GM19468 (cell line): ENCODE data around the gene UBQLN1.
"Not testable (repeated sequence)": the region's sequence is repeated elsewhere in the genome, so short reads cannot be mapped to it uniquely, and the experiment has no call there.

Experiments used
- ATAC-seq: cut with Tn5 transposase; IDR thresholded peaks from one replicate; pipeline ENCODE4 v1.9.1; 2021; ENCODE audit warnings: mild to moderate bottlenecking, moderate library complexity, moderate number of reproducible peaks; ENCODE audit not compliant: unreplicated experiment; ENCODE audit errors: extremely low read depth

Gene UBQLN1

GRCh38 chr9:83639266-83639665 lies 68.5 kb downstream of the UBQLN1 start:
- ATAC-seq: no peak

- ATAC-seq: no peak
Observed at GRCh38 chr9:83637389-83637788, 70.4 kb downstream of the UBQLN1 start.

- ATAC-seq: no peak
Observed at GRCh38 chr9:83636813-83637212, 70.9 kb downstream of the UBQLN1 start.

- no peak for ATAC-seq
Observed at GRCh38 chr9:83633676-83634075, 74.1 kb downstream of the UBQLN1 start.

GRCh38 chr9:83633255-83633654 lies 74.5 kb downstream of the UBQLN1 start:
- ATAC-seq: no peak

GRCh38 chr9:83630938-83631457 lies 76.8 kb downstream of the UBQLN1 start:
- no peak for ATAC-seq

- ATAC-seq: no peak
Observed at GRCh38 chr9:83629433-83630104, 78.2 kb downstream of the UBQLN1 start.

GRCh38 chr9:83628540-83628939 lies 79.2 kb downstream of the UBQLN1 start:
- no peak for ATAC-seq

- no peak for ATAC-seq
Observed at GRCh38 chr9:83625178-83625577, 82.6 kb downstream of the UBQLN1 start.

- ATAC-seq: no peak
Observed at GRCh38 chr9:83623679-83624076, 84.1 kb downstream of the UBQLN1 start.

GRCh38 chr9:83622939-83623678 lies 84.6 kb downstream of the UBQLN1 start, which contains the start of gene IDNK:
IDNK (plus strand) TSS chr9:83623143; CDS start chr9:83623172, 29 bp downstream.
- ATAC-seq: peak; percentile 74

GRCh38 chr9:83622433-83622938 lies 85.3 kb downstream of the UBQLN1 start:
- ATAC-seq: peak; percentile 7

- ATAC-seq: no peak
Observed at GRCh38 chr9:83620841-83621636, 86.7 kb downstream of the UBQLN1 start.

GRCh38 chr9:83617299-83617698 lies 90.5 kb downstream of the UBQLN1 start:
- no peak for ATAC-seq

- not testable (repeated sequence) for ATAC-seq
Observed at GRCh38 chr9:83613298-83613697, 94.5 kb downstream of the UBQLN1 start.
